KBM-7 (cell line): Measurements from ENCODE around the gene MSL3.

Experiments
- DNase-seq: peaks from one replicate; pipeline ENCODE4 v3.0.0-alpha.2; 2015
- in situ Hi-C: fragments of 300-500 bp; cut with MboI; formaldehyde crosslinking; loops from 2 replicates; pipeline ENCODE4 v1.14.3; 2020; ENCODE audit warnings: low sequenced_read_pairs, low pct_unique_long_range_greater_than_20kb, mixed read lengths

Gene MSL3

DNA sequence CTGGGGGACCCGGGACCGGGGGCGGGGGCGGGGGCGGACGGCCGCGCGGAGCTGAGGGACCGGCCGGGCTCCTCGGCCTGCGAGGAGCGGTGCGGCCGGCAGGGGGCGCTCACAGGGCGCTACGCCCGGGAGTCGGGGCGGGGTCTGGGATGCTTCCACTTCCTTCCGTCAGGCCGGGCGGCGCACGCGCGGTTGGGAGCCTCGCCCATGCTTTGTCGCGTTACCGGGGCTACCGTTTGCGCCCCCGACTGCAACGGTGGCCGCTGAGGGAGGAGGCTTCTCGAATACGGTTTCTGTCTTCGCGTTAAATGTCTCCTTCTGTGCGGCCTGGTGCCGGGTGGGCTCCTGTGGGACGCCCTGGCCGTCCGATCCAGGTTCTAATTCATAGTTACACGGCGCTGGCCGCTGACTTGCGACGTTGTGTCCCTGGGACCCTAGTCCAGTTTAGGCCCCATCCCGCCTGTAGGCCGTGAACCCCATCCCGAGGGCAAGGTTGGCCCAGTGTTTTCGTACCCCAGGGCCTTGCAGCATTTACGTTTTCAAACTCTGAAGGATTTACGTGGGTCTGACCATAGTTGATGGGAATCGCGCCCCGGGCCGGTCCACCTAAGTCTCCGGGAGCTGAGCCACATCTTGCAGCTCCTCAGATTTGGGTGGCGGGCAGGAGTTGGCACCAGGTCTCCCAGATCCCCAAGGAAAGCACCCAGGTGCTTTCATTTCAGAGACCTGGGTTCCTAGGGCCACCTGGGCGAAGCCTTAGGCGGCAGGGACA, 549 bp downstream of the MSL3 start:
- in situ Hi-C loops = loop anchor here (25.0 kb wide), 1 partner anchor 221 kb away; no protein-coding TSS in a partner anchor
- DNase-seq = peak; percentile 87

DNA sequence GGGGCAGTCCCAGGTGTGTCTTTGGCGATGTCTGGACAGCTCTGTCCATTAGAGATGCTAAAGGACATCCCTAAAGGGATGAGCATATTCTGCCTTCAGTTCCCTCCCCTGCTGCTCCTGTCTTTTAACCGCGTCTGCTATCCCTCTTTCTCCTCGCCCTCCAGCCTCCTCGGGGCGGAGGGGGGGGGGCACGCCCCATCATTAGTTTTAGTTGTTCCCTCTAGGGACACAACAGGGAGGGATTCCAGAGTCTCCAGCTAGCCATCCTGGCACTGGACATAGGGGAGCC, 1.1 kb downstream of the MSL3 start:
- in situ Hi-C loops = loop anchor here (25.0 kb wide), 1 partner anchor 222 kb away; no protein-coding TSS in a partner anchor
- DNase-seq = no peak

DNA sequence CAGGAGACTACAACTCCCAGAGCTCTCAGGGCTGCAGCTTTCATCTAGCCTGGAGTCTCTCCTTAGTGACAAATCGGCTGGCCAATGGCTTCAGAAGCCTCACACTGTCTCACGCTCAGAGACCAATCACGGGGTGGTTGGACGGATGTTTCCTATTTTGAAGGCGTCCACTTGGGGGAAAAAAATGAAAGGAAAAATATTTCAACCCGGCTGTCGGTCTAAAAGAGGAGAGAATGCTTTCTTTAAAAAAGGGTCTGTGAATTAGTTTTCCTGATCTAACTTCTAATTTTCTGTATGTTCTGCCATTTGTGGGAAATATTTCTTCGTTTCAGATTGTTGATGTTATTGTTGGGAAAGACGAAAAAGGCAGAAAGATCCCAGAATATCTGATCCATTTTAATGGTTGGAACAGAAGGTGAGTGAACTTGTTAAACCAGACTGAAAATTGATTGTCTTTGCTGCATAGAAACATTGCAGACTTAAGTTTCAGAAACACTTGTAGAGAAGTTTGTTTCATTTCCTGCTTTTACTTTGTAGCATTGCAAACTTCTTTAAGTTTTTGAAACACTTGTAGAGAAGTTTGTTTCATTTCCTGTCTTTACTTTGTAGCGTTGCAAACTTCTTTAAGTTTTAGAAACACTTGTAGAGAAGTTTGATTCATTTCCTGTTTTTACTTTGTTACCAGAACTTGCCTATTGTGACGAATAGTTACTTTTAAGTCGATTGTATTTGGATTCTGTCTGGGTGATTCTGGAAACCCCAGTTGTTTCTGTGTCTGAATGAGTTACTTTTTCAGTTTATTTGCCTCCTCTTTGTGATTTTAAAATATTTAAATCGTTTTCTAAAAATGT, 1.6 kb downstream of the MSL3 start:
- DNase-seq = peak; percentile 90
- in situ Hi-C loops = loop anchor here (25.0 kb wide), 1 partner anchor 222 kb away; no protein-coding TSS in a partner anchor

DNA sequence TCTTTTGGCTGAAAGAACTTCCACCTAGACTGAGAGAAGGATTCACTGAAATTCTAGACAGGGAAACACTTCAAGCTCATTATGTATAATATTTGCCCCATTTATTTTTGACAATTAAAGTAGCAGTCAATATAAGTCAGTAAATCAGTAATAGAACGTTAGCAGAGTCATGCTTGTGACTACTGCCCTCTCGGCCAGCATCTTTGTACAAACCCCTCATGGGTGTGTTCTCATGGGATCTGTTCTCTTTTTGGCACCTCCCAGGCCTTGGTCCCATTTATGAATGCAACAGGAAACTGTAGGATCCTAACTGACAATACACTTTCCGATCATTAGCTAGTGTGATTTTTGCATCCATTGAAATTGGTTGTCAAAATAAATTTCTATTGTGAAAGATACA, 2.9 kb downstream of the MSL3 start:
- DNase-seq = no peak
- in situ Hi-C loops = loop anchor here (25.0 kb wide), 1 partner anchor 224 kb away; no protein-coding TSS in a partner anchor

DNA sequence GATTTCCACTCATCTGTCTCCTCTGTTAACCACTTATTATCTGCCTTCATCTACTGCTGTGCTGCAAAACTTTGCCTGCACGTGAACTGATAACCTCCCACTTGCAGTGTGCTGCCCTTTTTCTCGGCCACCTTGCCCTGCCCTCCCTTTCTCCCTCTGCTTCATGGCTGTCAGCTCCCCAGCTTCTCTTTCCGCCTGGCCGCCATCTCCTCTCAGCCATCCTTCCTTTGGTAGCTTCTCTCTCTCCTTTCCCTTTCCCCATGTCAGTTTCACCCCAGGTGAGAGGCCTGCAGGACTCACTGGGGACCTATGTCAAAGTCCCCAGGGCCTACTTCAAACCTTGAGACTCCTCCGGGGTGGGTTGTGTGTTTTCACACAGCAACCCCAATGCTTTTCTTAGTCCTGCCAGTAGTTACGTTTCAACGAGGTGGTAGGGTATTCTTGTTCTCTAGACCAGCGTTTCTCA, 6.6 kb downstream of the MSL3 start:
- in situ Hi-C loops = loop anchor here (25.0 kb wide), 1 partner anchor 227 kb away; no protein-coding TSS in a partner anchor
- no peak for DNase-seq

DNA sequence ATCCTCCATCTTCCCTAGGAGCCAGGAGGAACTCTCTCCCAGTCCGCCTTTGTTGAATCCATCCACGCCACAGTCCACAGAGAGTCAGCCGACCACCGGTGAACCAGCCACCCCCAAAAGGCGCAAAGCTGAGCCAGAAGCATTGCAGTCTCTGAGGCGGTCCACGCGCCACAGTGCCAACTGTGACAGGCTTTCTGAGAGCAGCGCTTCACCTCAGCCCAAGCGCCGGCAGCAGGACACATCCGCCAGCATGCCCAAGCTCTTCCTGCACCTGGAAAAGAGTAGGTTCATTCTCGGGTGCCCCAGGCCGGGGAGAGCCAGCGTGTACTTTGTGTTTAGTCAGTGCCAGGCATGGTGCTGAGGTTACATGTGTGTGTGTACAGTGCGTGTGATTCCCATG, 7.4 kb downstream of the MSL3 start:
- no peak for DNase-seq
- in situ Hi-C loops = loop anchor here (25.0 kb wide), 1 partner anchor 228 kb away; no protein-coding TSS in a partner anchor

DNA sequence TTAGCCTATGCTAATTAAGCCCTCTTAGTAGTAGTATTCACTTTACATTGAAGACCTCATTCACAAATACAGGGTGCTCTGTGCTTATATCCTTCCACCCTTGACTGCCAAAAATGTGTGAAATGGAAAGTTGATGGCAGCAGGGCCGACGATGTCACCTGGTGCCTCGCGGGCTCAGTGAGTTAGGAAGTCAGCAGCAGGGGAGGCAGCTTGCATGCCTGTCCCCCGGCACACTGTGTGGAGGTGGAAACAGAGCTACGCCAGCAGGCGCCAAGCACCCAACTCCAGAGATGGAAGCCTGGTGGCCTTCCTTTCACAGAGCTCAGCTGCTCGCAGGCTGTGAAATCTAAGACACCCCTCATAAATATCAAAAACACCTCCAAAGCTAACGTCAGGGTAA, 8.4 kb downstream of the MSL3 start:
- in situ Hi-C loops = loop anchor here (25.0 kb wide), 1 partner anchor 229 kb away; no protein-coding TSS in a partner anchor
- no peak for DNase-seq

DNA sequence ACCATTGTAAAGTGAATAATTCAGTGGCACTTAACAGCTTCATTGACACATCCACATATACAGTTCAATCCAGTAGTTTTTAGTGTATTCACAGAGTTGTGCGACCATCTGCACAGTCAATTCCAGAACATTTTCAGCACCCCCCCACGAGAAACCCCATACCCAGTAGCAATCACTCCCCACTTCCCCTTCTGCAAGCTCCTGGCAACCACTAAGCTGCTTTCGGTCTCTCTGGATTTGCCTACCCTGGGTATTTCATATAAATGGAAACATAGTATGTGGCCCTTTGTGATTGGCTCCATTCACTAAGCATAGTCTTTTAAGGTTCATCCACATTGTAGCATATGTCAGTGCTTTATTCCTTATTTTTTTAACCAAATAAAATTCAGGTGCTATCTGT, 10.0 kb downstream of the MSL3 start:
- DNase-seq = no peak
- in situ Hi-C loops = loop anchor here (25.0 kb wide), 1 partner anchor 231 kb away; no protein-coding TSS in a partner anchor

DNA sequence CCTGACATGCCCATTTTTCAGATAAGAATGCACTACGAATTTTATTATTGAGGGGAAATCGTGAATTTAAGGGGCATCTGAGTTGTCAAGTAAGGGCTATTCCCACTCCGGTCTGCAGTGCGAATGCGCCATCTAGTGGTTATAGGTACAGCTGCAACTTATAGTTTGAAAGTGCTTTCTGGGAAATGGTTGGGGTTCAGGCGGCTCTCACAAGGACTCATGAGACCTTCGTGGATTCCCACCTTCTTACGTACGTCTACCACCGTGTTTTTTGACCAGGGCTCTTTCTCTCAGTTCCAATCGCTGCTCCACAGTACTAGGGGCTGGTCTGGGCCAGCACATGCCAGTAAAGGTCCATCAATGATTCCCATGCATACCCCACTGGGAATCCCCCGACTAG, 12.3 kb downstream of the MSL3 start:
- DNase-seq = peak; percentile 77
- in situ Hi-C loops = loop anchor here (25.0 kb wide), 1 partner anchor 233 kb away; no protein-coding TSS in a partner anchor

DNA sequence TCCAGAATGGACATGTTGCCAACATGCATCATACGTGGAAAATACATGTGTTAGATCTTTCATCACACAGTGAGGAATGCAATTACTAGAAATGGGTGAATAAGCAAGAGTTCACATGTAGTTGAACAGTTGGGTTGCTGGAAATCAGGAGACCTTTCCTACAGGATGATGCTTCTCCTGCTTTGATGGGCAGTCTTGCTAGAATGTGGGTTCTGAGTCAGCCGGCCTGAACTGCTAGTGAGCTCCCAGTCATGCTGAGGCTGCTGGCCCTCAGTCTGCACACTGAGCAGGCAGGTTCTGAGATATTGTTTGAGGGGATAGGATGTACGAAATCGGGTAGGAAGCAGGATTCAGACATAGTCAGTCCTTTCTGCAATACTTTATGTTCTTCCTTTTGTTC, 20.2 kb downstream of the MSL3 start:
- in situ Hi-C loops = no loop called here
- DNase-seq = no peak

DNA sequence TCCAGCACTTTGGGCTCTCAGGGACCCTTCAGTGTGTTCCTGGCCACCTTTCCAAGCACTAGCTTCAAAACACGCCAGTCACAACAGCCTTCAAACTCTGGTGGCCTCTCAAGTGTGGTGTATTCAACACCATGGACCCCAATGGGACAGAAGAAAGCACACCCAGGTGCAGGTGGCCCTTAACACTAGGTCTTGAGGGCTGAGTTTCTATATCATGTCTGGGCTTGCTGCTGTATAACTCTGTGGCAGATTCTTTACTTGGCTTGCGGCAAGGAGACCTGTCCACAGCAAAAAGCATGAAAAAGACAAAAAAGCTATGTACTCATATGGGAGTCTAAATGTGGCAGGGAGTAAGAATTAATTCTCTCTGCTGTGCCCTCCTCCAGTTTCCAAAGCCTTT, 23.1 kb downstream of the MSL3 start:
- DNase-seq = no peak
- in situ Hi-C loops = no loop called here

DNA sequence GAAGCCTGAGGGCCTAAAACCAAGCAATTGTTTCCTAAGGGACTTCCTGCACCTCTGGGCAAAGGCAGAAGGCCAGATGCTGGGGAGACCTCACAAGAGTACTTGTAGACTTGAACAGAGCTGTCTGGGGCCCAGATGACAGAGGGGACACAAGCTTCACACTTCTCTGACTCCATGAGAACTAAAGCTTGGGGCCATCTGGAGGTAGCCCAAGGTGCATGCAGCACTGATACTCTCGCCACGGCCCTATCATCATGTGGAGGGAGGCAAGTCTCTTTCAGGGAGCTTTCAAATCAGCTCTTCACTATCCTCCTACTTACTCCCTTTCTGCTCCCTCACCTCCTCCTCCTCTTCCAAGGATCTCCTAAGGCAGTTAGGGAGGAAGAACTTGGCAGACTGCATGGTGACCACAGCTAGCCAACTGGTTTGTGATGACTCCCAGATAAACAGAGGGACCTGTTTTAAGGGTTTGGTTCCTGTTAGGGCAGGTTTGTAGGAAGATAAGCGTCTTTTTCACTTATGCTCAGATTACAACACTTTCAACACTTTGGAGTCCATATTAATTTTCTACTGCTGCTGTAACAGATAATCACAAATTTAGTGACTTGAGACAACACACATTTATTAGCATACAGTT, 23.8 kb downstream of the MSL3 start:
- DNase-seq = no peak
- in situ Hi-C loops = no loop called here

DNA sequence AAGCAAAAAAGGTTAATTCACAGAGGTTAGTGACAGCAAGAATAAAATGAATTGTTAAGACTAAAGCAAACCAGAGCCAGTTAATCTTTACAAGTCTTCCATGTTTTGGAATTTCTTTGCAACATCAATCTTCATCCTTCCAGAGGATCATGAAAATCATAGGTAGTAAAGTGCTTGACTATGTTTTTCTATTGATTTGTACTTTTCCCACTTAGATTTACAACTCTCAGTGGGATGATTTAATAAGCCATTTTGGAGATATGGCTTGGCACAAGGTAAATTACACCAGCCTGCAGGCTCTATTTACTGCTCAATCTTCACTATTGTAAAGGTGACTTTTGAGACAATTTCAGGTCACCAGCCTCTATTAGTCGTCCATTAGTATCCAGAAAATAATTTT, 26.5 kb downstream of the MSL3 start:
- DNase-seq = no peak
- in situ Hi-C loops = no loop called here

DNA sequence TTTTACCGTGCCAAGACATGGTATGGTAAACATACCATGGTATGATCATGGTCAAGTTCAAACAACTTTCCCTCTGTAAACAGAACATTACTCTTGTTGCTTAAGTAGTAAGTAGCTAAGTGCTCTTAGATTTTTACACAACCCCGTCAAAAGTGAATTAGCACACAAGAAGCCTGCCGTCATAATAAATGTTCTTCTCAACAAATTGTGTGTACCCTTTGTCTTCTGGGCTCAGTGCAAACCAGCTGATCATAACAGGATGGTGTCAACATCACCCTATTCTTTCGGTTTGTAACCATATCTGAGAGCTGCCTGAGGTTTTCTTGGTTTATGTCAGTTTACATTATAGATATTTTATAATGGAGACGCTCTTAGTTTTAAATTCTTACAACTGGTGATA, 28.8 kb downstream of the MSL3 start:
- in situ Hi-C loops = no loop called here
- no peak for DNase-seq

DNA sequence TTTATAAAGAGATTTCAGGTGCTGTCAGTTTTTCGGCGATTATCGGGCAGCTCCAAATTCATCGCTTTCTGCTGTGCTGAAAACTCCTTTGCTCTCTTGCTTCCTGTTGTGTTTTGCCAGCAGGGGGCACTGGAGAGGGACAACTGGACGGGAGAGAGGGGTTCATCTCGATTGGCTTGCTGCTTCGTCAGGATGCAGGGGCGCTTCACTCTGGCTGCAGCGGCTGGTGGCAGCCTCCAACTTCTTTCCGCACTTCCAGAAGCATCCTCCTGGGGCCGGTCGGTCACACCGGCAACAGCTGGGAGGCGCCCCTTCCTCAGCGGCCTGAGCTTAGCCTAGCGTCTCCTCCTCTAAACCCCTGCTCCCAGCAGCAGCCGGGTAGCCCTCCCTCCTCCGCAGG, 29.5 kb downstream of the MSL3 start:
- in situ Hi-C loops = no loop called here

DNA sequence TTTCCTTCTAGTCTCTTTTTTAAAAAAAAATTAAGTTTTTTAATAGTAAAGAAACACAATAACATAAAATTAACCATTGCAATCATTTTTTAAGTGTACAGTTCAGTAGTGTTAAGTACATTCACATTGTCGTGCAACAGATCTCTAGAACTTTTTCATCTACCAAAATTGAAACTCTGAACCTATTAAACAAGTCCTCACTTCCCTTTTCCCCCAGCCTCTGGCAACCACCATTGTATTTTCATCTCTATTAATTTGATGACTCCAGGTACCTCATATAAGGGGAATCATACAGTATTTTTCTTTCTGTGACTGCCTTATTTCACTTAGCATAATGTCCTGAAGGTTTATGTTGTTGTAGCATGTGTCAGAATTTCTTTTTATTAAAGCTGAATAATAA, 31.8 kb downstream of the MSL3 start:
- in situ Hi-C loops = no loop called here
- no peak for DNase-seq

More for the DNA sequence above, 29.5 kb downstream of the MSL3 start:
- peak; percentile 72 for DNase-seq

DNA sequence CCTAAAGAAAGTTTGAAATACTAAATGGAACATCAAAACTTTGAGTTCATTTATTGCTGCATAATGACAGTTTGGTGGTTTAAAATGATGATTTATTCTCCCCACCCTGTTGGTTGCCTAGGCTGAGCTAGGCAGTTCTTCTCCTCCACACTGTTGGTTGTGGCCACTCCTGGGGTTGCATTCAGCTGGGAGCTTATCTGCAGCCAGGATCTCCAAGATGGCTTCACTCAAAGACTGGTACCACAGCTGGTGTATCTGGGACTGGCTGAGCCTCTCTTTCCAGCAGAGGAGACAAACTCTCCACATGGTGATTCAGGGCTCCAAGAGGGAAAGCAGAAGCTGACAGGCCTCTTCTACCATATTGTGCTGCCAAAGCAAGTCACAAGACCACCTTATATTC, 33.1 kb downstream of the MSL3 start:
- no peak for DNase-seq
- in situ Hi-C loops = no loop called here

DNA sequence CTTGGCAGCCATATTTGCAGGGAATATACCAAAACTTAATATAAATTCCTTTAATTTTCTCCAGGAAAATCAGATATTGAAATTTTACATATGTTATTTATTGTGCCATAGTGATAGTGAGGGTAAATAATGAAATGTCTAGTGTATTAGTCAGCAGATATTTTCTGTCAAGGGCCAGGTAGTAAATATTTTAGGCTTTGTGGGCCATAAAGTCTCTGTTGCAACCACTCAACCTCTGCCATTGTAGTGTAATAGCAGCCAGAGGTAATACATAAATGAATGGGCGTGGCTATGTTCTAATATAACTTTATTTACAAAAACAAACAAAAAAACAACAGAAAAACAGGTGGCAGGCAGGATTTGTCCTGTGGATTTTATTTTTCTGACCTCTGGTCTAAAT, 33.5 kb downstream of the MSL3 start:
- DNase-seq = no peak
- in situ Hi-C loops = no loop called here
